Left lobe of liver (tissue), 2 donors: ENCODE results near the gene NGFR. TPM values are rescaled to one million over a fixed set of nuclear protein-coding genes. Genes with fewer than 3 reads are reported as not detected.
A peak's percentile ranks its signal among the peaks of the same experiment; 100 is the strongest.

ENCODE experiments used
- ATAC-seq: fragments of 200-7000 bp; cut with Tn5 transposase; one replicate; pipeline ENCODE4 v1.9.1; 2020; ENCODE audit warnings: mild to moderate bottlenecking, moderate library complexity
- DNase-seq: peaks from one replicate; pipeline ENCODE4 v3.0.0-alpha.2; 2020; ENCODE audit warnings: low spot score
- total RNA-seq: library from RNA; stranded (reverse); gene quantifications from one replicate; pipeline ENCODE4 v1.2.1, GENCODE V29; 2021
- donor health status: DM: no; HTN: no; CAD: no; lungs with moderate emphysema.
- donor health status: DM: no; HTN: yes; CAD: no.

The NGFR gene, protein sequence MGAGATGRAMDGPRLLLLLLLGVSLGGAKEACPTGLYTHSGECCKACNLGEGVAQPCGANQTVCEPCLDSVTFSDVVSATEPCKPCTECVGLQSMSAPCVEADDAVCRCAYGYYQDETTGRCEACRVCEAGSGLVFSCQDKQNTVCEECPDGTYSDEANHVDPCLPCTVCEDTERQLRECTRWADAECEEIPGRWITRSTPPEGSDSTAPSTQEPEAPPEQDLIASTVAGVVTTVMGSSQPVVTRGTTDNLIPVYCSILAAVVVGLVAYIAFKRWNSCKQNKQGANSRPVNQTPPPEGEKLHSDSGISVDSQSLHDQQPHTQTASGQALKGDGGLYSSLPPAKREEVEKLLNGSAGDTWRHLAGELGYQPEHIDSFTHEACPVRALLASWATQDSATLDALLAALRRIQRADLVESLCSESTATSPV
- total RNA-seq, result 14.0 TPM

DNA sequence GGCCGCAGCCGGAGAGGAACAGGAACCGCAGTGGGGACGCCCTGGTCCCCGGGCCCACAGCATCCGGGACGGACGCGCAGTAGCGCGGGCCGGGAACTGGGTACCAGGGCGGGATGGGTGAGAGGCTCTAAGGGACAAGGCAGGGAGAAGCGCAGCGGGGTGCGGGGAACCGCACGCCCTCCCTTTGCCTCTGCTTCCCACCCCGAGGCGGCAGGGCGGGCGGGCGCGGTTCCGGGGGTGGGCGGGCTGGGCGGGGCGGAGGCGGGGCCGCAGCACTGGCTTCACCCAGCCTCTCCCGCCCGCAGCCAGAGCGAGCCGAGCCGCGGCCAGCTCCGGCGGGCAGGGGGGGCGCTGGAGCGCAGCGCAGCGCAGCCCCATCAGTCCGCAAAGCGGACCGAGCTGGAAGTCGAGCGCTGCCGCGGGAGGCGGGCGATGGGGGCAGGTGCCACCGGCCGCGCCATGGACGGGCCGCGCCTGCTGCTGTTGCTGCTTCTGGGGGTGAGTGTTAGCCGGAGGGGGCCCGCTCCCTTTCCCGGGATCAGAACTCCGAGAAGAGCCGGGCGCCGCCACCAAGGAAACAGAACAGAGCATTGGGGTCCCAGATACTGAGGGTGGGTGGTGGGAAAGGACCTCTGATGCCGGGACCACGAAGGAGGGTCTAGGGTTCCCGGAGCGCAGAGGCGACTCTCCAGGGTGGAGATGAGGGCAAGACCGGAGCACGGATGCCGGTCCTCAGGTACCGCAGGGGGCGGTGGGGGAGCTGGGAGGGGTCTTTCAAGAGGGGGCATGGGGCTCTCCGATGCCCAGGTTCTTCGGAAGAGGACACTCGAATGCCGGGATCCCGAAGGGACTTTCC, at the start of gene NGFR:
NGFR (plus strand) TSS at position 308 of the 856 bp plus-strand sequence; CDS start at position 433, 125 bp downstream.
- no peak for DNase-seq
- ATAC-seq, result peak; percentile 56

DNA sequence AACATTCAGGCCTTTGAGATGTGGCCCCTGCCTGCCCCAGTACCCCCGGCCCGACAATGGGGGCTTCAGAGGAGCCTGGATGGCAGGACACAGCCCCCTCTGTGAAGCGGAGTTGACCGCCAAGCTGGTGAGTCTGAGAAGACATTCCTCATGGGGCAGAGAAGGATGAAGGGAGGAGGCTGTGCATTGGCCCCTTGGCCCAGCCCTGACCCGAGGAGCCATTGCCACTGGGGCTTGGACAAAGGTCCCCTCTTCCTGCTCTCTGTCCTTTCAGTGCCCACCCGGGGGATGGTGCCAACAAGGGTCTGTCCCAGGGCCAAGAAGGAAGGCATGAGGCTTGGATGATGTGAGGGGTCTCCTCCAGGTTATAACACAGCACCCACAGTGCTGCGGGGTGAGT, 49.5 kb upstream of the NGFR start:
- ATAC-seq (no peak), DNase-seq (no peak)

DNA sequence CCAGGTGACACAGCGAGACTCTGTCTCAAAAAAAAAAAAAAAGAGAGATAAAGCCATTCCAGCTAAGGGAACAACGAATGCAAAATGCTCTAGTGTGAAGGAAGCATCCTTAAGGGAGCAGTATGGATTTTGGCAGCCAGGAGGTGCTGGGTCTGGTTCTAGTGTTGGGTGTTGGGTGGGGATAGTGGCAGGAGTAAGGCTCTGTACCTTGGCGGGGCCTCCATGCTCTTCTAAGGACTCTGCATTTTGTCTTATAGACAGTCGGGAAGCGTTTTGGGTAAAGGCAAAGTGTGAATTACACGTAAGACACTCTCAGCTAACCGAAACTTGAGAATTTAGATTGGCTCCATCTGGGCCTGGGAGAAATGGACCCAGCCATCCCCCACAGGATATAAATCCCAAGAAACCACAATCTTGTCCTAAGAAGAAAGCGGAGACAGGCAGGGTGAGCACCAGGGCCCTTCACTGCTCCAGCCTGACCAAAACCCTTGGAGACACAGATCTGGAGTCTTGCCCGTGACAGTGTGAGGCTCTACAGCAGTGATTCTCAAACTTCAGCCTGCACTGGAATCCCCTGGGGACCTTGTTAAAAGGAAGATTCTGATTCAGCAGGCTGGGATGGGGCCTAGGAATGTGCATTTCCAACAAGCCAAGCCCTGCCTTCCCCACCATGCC, 47.3 kb upstream of the NGFR start:
- DNase-seq (no peak), ATAC-seq (no peak)

DNA sequence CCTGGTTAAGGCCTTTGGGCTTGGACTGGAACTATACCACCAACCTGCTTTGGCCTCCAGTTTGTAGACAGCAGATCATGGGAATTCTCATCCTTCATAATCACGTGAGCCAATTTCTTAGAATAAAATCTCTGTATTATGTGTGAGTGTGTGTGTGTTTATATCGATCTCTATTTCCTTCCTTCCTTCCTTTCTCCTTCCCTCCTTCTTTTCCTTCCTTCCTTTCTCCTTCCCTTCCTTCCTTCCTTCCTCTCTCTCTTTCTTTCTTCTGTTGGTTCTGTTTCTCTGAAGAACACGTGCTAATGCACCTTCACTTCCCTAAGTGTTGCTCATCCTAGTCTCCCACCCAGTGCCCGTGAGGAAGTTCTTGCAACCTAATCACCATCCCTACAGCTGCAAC, 44.9 kb upstream of the NGFR start:
- no peak for ATAC-seq
- DNase-seq, result no peak

DNA sequence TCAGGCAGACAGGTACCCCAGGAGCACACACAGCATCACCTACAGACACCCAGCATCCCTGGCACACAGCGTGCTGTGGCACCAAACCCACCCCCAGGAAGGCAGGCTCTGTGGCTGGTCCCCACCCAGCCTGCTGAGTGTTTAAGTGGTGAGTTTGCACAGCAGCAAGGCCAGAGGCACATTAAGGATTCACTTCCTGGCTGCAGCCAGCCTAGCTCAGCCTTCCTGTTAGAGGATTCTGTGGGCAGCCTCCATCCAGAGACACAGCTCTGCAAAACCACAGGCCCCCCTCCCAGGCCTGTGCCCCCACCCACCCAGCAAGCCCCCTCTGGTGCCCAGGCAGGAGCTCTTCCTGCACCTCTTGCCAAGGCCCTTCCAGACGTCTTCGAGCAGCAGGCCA, 44.4 kb upstream of the NGFR start:
- ATAC-seq (no peak), DNase-seq (no peak)

DNA sequence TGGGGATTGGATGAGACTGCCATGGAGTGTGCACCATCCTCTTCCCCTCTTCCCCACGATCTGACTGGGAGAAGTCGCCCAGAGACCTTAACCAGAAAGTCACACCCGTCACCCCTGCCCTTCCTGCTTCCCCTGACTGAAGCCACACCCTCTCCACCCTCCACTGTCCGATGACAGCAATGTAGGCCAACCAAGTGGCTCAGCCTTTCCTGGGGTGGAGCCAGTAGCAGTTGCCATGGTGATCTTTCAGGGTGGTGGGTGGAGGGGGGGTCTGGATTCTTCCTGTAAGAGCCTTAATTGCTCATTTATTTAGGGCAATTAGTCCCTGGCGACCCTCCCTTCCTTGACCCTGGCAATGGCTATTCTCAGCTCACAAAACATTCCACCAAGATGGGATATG, 42.9 kb upstream of the NGFR start:
- no peak for DNase-seq
- ATAC-seq, result no peak

DNA sequence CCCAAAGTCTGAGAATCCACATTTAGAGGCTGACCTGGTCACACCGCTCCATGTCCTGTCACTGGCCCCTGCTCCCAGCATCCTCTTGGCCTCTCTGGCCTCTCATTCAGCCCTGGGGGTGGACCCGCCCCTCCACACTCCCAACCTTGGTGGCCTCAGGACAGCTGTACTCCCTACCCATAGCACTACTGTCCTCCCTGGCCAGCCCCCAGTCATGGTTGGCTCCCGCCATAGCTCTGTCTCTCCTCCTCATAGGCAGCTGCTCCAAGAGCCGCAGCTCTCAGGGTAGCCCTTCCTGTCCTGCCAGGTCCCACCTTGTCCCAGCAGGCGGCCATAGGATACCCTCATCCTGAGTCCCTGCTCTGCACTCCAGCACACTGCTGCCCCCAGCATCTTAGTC, 42.4 kb upstream of the NGFR start:
- no peak for DNase-seq

DNA sequence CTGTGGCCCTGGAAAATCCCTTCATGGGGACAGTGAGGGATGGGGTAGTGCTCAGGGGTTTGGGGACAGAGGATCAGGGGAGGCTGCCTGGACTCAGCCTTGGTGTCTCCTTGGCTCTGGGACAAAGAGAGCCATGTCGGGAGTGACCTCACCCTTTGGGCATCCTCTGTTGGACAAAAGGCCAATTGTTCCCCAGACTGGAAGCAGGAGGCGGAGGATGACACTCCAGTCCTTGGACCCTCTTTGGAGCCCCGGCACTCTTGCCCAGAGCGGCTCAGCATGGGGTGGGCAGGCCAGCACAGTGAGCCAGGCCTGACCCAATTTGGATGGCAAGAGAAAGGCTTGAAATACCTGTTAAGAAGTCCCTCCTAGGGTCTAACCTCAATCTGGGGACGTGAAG, 41.0 kb upstream of the NGFR start:
- DNase-seq (no peak), ATAC-seq (no peak)

More for the DNA sequence above, 42.4 kb upstream of the NGFR start:
- no peak for ATAC-seq

DNA sequence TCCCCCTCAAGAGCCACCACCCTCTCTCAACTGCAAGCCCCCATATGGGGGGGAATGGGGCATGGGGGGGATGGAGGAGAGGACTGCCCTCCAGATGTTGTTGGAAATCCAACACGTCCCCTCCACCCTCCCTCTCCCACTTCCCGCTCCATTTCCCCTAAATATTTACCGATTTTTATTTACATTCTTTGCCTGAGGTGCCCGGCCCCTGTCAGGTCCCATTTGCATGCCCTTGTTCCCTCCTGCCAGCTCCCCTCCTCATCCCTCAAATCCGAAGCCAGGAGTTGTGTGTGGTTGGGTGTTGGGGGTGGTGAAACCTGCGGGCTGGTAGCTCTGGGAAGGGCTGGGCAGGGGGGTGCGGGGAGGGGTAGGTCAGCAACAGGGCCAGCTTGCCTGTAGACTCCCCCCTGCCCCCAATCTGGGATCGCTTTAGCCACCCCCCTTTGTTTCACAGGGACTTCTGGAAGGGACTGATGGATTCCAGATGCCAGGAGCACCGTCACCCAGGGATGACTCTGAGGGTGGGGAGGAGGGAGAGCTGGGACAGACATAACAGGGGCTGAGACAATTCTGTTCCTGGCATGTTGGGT, 39.7 kb upstream of the NGFR start:
- no peak for ATAC-seq
- DNase-seq, result no peak

DNA sequence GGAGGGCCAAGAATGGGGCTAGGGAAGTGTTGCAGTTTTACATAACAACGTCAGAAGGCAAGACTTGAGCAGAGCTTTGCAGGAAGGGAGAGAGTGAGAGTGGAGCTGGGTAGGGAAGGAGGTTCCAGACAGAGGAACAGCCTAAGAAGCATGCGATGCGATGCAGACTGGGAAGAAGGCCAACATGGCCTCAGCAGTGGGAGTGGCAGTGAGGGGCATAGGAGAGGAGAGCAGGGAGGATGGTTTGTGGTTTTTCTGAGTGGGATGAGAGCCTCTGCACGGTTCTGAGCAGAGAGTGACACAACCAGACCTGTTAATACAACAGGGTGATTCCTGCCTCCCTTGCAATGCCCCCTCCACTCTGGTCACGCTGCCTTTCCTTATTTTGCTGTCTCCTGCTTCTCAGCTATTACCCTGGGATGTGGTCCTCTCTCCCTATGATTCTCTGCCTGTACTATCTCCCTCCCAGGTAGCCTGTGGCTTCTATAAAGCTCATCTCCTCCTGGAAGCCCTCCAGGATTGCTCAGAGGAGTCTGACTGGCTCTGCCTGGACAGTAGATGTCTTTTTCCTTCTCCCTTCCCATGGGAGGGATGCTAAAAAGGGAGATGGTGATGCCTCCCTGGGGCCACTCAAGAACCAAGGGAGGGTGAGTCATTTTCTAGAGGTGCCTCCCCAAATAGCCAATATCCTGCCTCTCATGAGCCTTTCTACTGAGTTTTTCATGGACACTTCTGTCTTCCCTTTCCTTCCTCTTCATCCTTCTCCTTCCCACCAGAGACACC, 38.7 kb upstream of the NGFR start:
- no peak for ATAC-seq
- DNase-seq, result no peak

DNA sequence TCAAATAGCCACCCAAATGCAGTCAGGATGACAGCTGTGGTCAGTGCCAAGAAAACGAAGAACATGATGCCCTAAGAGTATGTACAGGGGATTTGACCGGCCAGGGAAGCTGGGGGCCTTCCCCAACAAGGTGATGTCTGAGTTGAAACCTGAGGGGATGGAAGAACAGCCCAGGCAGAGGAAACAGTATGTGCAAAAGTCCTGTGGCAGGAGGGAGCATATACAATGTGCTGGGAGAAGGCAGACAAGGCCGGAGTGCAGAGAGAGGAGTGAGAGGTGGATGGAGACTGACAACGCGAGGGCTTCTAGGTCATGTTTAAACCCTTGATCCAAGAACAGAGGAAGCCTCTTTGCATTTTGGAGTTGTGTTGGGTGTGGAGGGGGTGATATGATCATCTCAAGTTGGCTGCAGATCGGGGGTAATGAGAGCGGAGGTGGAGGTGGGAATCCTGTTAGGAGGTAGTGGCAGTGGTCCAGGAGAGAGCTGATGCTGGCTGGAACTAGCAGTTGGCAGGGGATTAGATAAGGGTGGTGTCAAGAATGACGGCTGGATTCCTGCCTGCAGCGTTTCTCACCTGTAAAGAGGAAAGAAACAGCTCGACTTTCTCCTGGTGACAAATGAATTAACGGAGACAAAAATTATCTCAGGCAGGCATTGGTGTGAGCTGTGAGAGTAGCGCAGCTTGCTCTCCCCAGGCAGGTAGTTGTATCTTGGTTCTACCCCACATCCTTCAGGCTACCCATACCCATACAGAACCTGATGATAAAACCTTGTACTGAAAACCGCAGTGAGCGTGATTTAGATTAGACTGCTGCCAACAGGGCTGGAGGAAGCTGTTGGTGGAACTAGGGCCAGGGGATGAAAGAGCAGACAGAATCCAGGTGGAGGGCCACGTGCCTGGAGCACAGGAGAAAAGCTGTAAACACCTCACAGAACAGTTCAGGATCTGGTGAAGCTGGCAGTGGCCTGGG, 37.2 kb upstream of the NGFR start:
- DNase-seq, result no peak
- ATAC-seq, result no peak

DNA sequence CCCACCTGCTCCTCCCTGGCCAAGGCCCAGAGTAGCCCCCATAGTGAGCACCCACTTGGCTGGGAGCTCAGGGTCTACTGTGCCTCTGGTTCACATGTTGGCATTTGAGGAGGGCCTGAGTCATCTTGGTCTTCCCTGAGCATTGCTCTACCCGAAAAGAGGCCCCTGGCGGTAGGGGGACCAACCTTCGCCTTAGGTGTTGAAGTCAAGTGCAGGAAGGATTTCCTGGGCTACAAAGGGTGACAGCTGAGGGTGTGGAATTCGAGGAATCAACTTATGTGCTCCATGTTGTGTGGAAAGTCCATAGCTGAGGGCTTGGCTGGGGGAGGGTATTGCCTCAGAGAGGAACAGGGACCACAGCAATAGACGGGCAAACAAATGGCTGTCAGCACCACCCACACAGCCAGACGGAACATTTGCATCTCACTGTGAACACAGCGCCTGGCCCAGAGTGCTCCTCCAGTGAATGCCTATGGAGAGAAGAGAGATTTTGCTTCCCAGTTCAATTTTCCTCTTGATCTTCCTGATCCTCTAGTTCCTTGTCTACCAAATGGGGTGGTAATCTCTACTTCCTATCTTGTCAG, 35.6 kb upstream of the NGFR start:
- DNase-seq (no peak), ATAC-seq (no peak)

DNA sequence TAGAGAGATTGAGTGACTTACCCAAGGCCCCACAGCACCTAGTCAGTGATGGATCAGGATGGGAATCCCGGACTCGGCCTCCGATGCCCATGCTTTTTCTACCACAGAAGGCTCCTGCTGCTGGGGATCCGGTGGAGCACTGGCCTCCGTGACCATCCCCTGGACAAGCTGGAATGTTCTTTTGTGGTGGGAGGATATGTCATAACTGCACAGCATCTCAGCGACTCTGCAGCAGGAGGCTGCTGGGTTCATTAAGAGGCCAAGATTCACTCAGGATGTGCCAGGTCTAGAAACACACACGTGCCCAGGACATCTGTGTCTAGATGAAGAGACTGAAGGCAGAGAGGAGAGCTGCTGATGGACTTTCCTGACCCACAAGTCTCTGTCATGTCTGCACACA, 34.7 kb upstream of the NGFR start:
- ATAC-seq, result no peak
- no peak for DNase-seq

DNA sequence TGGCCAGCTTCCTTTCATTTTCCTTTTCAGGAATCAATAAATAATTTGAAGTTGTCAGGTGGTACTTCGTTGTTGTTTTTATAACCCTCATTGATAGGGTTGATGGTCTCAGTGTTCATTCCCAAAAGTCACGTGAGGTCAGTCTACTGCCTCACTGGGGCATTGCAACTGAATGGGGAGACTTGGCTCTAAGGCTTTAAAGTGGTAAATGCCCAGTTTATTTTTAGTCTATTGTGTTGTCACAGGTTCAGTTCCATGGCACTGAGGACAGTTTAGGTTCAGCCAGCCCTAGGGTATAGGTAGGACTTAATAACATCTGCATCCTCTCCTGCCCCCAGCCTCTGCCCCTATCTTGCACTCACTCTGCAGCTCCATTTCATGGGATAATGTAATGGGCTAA, 33.5 kb upstream of the NGFR start:
- no peak for DNase-seq
- no peak for ATAC-seq

DNA sequence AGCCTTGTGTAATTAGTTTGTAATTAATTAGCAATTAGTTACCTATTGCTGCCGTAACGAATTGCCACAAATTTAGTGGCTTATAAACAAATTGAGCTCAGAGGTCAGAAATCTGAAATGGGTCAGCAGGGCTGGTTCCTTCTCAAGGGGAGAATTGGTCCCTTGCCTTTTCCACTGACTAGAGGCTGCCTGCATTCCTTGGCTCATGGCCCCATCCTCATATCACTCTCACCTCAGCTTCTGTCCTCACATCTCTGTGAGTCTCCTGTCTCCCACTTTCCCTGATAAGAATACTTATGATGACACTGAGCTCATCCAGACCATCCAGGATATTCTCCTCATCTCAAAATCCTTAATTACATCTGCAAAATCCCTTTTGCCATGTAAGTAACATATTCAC, 31.0 kb upstream of the NGFR start:
- DNase-seq (no peak), ATAC-seq (no peak)

DNA sequence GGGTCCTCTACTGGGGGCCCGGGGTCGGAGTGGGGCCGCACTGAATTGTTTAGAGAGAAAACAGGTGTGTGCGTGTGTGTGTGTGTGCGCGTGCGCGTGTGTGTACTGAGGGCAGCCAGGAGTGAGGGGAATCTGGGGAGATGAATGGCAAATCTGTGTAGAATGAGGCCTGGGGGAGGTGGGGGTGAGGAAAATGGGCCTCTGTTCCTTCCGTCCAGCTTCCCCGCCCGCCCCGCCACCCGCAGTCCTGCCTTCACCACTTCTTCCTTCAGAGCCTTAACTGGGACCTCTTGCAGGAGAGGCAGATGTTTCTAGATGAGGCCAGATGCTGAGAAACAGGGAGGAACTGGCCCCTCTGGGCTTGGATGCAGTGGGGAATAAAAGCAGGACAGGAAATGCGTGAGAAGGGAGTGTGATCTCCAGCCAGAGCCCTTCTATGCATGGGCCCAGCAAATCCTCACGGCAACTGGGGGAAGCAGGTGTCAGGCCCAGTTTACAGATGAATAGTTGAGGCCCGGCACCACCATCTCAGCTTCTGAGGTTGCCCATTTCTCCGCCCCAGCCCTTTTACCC, 29.7 kb upstream of the NGFR start:
- DNase-seq (no peak), ATAC-seq (no peak)

DNA sequence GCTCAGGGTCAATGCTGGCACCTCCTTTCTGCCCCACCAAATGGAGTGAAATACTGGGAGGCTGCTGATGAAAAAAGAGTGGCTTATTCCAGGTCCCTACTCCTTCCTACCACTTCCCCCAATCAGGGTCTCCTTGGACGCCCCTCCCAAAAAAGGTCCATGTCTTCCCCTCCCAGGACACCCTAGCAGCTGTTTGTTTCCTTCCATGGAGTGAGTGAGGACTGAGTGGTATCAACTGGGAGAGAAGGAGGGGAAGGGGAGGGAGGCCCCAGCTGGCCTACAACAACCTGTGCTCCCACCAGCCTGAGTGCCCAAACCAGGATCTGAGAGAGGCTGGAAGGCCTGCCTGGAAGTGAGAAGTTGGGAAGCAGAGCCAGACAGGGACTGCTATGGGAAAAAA, 28.7 kb upstream of the NGFR start:
- ATAC-seq (no peak), DNase-seq (no peak)

DNA sequence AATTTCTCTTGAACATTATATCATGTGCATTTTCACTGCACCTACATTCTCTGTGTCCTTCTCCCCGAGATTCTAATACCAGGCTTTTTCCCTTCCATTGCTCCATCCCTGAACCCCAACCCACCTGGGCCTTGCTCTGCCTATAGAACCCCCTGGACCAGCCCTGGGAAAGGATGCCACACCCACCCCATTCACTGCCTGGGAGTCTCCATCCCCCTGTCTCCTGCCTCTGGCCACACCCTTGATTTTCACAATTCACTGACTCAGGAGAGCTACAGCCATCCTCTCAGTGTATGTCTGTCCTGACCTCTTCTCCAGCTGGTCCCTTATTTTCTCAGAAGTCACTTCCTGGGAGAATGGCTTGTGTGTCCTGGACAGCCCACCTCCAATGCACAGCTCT, 27.9 kb upstream of the NGFR start:
- ATAC-seq (no peak), DNase-seq (no peak)
